Neuronal stem cell (in vitro differentiated cells): Measurements from ENCODE around the gene TPH2.

Source experiments
- DNase-seq: peaks from one replicate; pipeline ENCODE4 v3.0.0-alpha.2; 2013; ENCODE audit warnings: low spot score
- H2AFZ ChIP-seq: one replicate; pipeline ENCODE4 v1.6.1; 2013; ENCODE audit warnings: mild to moderate bottlenecking, low read length, inconsistent platforms
- H2AK5ac ChIP-seq: 2 replicates; pipeline ENCODE4 v1.6.1; 2013; ENCODE audit warnings: low read depth, mild to moderate bottlenecking, inconsistent platforms, low read length, moderate library complexity, mixed read lengths
- H2BK120ac ChIP-seq: 2 replicates; pipeline ENCODE4 v1.6.1; 2013; ENCODE audit warnings: low read depth, mild to moderate bottlenecking, inconsistent platforms, low read length, moderate library complexity, mixed read lengths
- H2BK12ac ChIP-seq: one replicate; pipeline ENCODE4 v1.6.1; 2013; ENCODE audit warnings: low read length, inconsistent platforms
- H2BK15ac ChIP-seq: 2 replicates; pipeline ENCODE4 v1.6.1; 2013; ENCODE audit warnings: mild to moderate bottlenecking, low read length, inconsistent platforms, mixed read lengths
- H2BK5ac ChIP-seq: one replicate; pipeline ENCODE4 v1.6.1; 2013; ENCODE audit warnings: inconsistent platforms, mild to moderate bottlenecking, low read length, moderate library complexity
- H3K14ac ChIP-seq: one replicate; pipeline ENCODE4 v1.6.1; 2013; ENCODE audit warnings: low read length, inconsistent platforms
- H3K18ac ChIP-seq: 2 replicates; pipeline ENCODE4 v1.6.1; 2013; ENCODE audit warnings: low read length, inconsistent platforms
- H3K23ac ChIP-seq: 2 replicates; pipeline ENCODE4 v1.6.1; 2013; ENCODE audit warnings: low read depth, mild to moderate bottlenecking, mixed read lengths, low read length, inconsistent platforms; ENCODE audit not compliant: poor library complexity
- H3K27ac ChIP-seq: replicated peaks from 3 replicates; pipeline ENCODE4 v1.5.1; 2013; ENCODE audit warnings: low read length, inconsistent platforms
- H3K27me3 ChIP-seq, 3 experiments: 2 replicates each; pipeline ENCODE4 v1.6.1; 2013; ENCODE audit warnings: low read length in 3 of 3, mild to moderate bottlenecking in 2 of 3, inconsistent platforms in 1 of 3, low read depth in 1 of 3, mixed read lengths in 1 of 3, moderate library complexity in 1 of 3; ENCODE audit not compliant: control insufficient read depth in 3 of 3, insufficient read depth in 3 of 3
- H3K36me3 ChIP-seq, 2 donors: replicated peaks in 1 of 2; 2 replicates each; pipeline ENCODE4 v1.6.1; 2013; ENCODE audit warnings: low read length in 2 of 2; ENCODE audit not compliant: control insufficient read depth in 2 of 2, insufficient read depth in 2 of 2
- H3K4ac ChIP-seq: 2 replicates; pipeline ENCODE4 v1.6.1; 2013; ENCODE audit warnings: inconsistent platforms, mild to moderate bottlenecking, low read length, moderate library complexity
- H3K4me1 ChIP-seq, 2 donors: 1 replicate in 1 of 2; 2 replicates in 1 of 2; pipeline ENCODE4 v1.6.1; 2013; ENCODE audit warnings: low read length in 2 of 2, low read depth in 1 of 2; ENCODE audit not compliant: control insufficient read depth in 2 of 2, insufficient read depth in 1 of 2
- H3K4me2 ChIP-seq: one replicate; pipeline ENCODE4 v1.6.1; 2013; ENCODE audit warnings: mild to moderate bottlenecking, low read length, inconsistent platforms; ENCODE audit not compliant: insufficient read depth, poor library complexity, severe bottlenecking
- H3K4me3 ChIP-seq, 2 donors: 2 replicates each; pipeline ENCODE4 v1.5.1; 2013; ENCODE audit warnings: low read length in 2 of 2, mild to moderate bottlenecking in 2 of 2, inconsistent platforms in 1 of 2, moderate library complexity in 1 of 2
- H3K79me1 ChIP-seq: one replicate; pipeline ENCODE4 v1.6.1; 2013; ENCODE audit warnings: low read depth, mild to moderate bottlenecking, inconsistent platforms, low read length, moderate library complexity
- H3K9ac ChIP-seq: one replicate; pipeline ENCODE4 v1.6.1; 2013; ENCODE audit warnings: mild to moderate bottlenecking, low read depth, low read length, inconsistent platforms; ENCODE audit not compliant: poor library complexity
- H3K9me3 ChIP-seq, 2 donors: replicated peaks in 1 of 2; 2 replicates each; pipeline versions ENCODE3 to v1.6.1; 2013; ENCODE audit warnings: low read length in 2 of 2, mild to moderate bottlenecking in 2 of 2, inconsistent platforms in 1 of 2, low read depth in 1 of 2, mixed read lengths in 1 of 2, moderate library complexity in 1 of 2; ENCODE audit not compliant: control insufficient read depth in 2 of 2, insufficient read depth in 1 of 2
- H4K8ac ChIP-seq: one replicate; pipeline ENCODE4 v1.6.1; 2013; ENCODE audit warnings: low read depth, mild to moderate bottlenecking, inconsistent platforms, low read length, moderate library complexity
- H4K91ac ChIP-seq: one replicate; pipeline ENCODE4 v1.6.1; 2013; ENCODE audit warnings: low read length, low read depth, mild to moderate bottlenecking, inconsistent platforms; ENCODE audit not compliant: poor library complexity
- WGBS, 2 donors: extraction: QIAGEN DNeasy Blood & Tissue Kit; methylation state at CpG; one replicate each; pipeline ENCODE4 v1.1.7; 2013; ENCODE audit warnings: missing lambda C conversion rate in 2 of 2, mixed read lengths in 1 of 2; ENCODE audit not compliant: insufficient read length in 2 of 2, insufficient replicate concordance in 1 of 2; ENCODE audit errors: extremely low coverage in 2 of 2; 5-methylcytosine and 5-hydroxymethylcytosine counted together

TPH2 gene

GRCh38 chr12:71941174-71941573, 2.5 kb downstream of the TPH2 start:
- Histone ChIP-seq H3K18ac (no peak overlapping the region), H3K4ac (no peak overlapping the region), H3K4me1 (peaks cover 3 to 8% of the 10 kb centered on the region in 2 donors), H3K23ac (no peak overlapping the region), H3K79me1 (no peaks in the 10 kb centered on the region), H3K27ac (no peak overlapping the region), H2BK120ac (no peak overlapping the region), H3K9me3 (no peaks in the 10 kb centered on the region), H2BK15ac (no peak overlapping the region), H3K27me3 (no peaks in the 10 kb centered on the region), H2BK5ac (no peak overlapping the region), H3K4me3 (no peak overlapping the region), H3K36me3 (no peaks in the 10 kb centered on the region), H3K4me2 (no peak overlapping the region), H4K8ac (no peak overlapping the region), H3K9ac (no peak overlapping the region), H4K91ac (no peak overlapping the region), H2BK12ac (no peak overlapping the region), H2AK5ac (no peak overlapping the region), H2AFZ (no peak overlapping the region), H3K14ac (no peak overlapping the region)
- no CpG with 5 or more reads among the region's 6 CpGs for WGBS, 2 donors
- DNase-seq, result no peak

- no peak overlapping the region for H3K27ac ChIP-seq
- DNase-seq, result no peak
- no peak overlapping the region for H4K8ac ChIP-seq
- H3K9me3 ChIP-seq, result no peaks in the 10 kb centered on the region
- no CpG with 5 or more reads among the region's 2 CpGs for WGBS, 2 donors
- H2BK15ac ChIP-seq, result no peak overlapping the region
- no peak overlapping the region for H3K4me2 ChIP-seq
- H3K4me3 ChIP-seq, result no peak overlapping the region
- H3K4me1 ChIP-seq, result peaks cover 9 to 17% of the 10 kb centered on the region in 2 donors
- no peaks in the 10 kb centered on the region for H3K27me3 ChIP-seq
- no peaks in the 10 kb centered on the region for H3K36me3 ChIP-seq
- no peak overlapping the region for H2BK12ac ChIP-seq
- H3K23ac ChIP-seq, result no peak overlapping the region
- H3K18ac ChIP-seq, result no peak overlapping the region
- no peak overlapping the region for H2AK5ac ChIP-seq
- H3K9ac ChIP-seq, result no peak overlapping the region
- no peak overlapping the region for H2BK5ac ChIP-seq
- H4K91ac ChIP-seq, result no peak overlapping the region
- no peak overlapping the region for H2BK120ac ChIP-seq
- H3K79me1 ChIP-seq, result no peaks in the 10 kb centered on the region
- H3K4ac ChIP-seq, result no peak overlapping the region
- no peak overlapping the region for H2AFZ ChIP-seq
- no peak overlapping the region for H3K14ac ChIP-seq
These were observed 3.6 kb downstream of the TPH2 start for GRCh38 chr12:71942259-71942658.

GRCh38 chr12:71942703-71943102, 4.1 kb downstream of the TPH2 start:
- Histone ChIP-seq H3K4me2 (no peak overlapping the region), H2BK12ac (no peak overlapping the region), H3K36me3 (no peaks in the 10 kb centered on the region), H3K27me3 (no peaks in the 10 kb centered on the region), H3K4ac (no peak overlapping the region), H2BK120ac (no peak overlapping the region), H4K8ac (no peak overlapping the region), H3K9me3 (no peaks in the 10 kb centered on the region), H3K14ac (no peak overlapping the region), H2BK5ac (no peak overlapping the region), H3K4me1 (peaks cover 9 to 20% of the 10 kb centered on the region in 2 donors), H3K23ac (no peak overlapping the region), H3K18ac (no peak overlapping the region), H2AFZ (no peak overlapping the region), H2BK15ac (no peak overlapping the region), H2AK5ac (no peak overlapping the region), H3K4me3 (no peak overlapping the region), H4K91ac (no peak overlapping the region), H3K9ac (no peak overlapping the region), H3K27ac (no peak overlapping the region), H3K79me1 (no peaks in the 10 kb centered on the region)
- WGBS, 2 donors, result no CpG with 5 or more reads among the region's 4 CpGs
- DNase-seq, result no peak

- H3K23ac ChIP-seq, result no peak overlapping the region
- no peaks in the 10 kb centered on the region for H3K27me3 ChIP-seq
- H3K4me3 ChIP-seq, result no peak overlapping the region
- H3K9ac ChIP-seq, result no peak overlapping the region
- no peak overlapping the region for H2BK15ac ChIP-seq
- no peak overlapping the region for H3K18ac ChIP-seq
- no peak overlapping the region for H3K14ac ChIP-seq
- no peak overlapping the region for H2BK5ac ChIP-seq
- no peak overlapping the region for H4K91ac ChIP-seq
- no peak overlapping the region for H3K4me2 ChIP-seq
- H3K36me3 ChIP-seq, result no peaks in the 10 kb centered on the region
- no CpG with 5 or more reads among the region's 1 CpG for WGBS, 2 donors
- H3K4ac ChIP-seq, result no peak overlapping the region
- peaks cover 16 to 31% of the 10 kb centered on the region in 2 donors for H3K4me1 ChIP-seq
- H3K27ac ChIP-seq, result no peak overlapping the region
- no peak overlapping the region for H4K8ac ChIP-seq
- H2BK12ac ChIP-seq, result no peak overlapping the region
- peaks cover 0 to 9% of the 10 kb centered on the region in 2 donors for H3K9me3 ChIP-seq
- no peak for DNase-seq
- no peak overlapping the region for H2BK120ac ChIP-seq
- H2AK5ac ChIP-seq, result no peak overlapping the region
- no peaks in the 10 kb centered on the region for H3K79me1 ChIP-seq
- no peak overlapping the region for H2AFZ ChIP-seq
These were observed 6.5 kb downstream of the TPH2 start for GRCh38 chr12:71945121-71945520.
